BJ (cell line): ENCODE measurements around the gene ALDH18A1. TPM values are rescaled to one million over a fixed set of nuclear protein-coding genes. Genes with fewer than 3 reads are reported as not detected.

Experiments
- CTCF ChIA-PET: fragments of 350-600 bp; formaldehyde crosslinking; extraction: SDS; loops from one replicate; lab custom pipeline; 2021; ENCODE audit warnings: antibody characterized with exemption, inconsistent platforms; lab: Yijun Ruan, JAX
- POLR2A ChIA-PET: fragments of 300-600 bp; sonication (Branson Sonifier 250); formaldehyde crosslinking; extraction: SDS; loops from one replicate; lab custom pipeline; 2021; ENCODE audit warnings: antibody characterized with exemption; lab: Charles Lee
- DNase-seq: peaks from one replicate; pipeline ENCODE4 v3.0.0-alpha.2; 2011; ENCODE audit warnings: low read depth
- H3K27me3 ChIP-seq: 2 replicates; pipeline ENCODE4 v1.6.0; 2011; ENCODE audit warnings: low read length; ENCODE audit not compliant: control insufficient read depth, insufficient read depth
- H3K36me3 ChIP-seq: 2 replicates; pipeline ENCODE4 v1.5.1; 2011; ENCODE audit warnings: low read length; ENCODE audit not compliant: control insufficient read depth, insufficient read depth
- H3K4me3 ChIP-seq: 2 replicates; pipeline ENCODE4 v1.5.1; 2011; ENCODE audit warnings: low read depth, mild to moderate bottlenecking, control low read depth, low read length
- CTCF ChIP-seq: IDR thresholded peaks from 2 replicates; pipeline ENCODE4 v1.5.1; 2011; ENCODE audit warnings: low read depth, mild to moderate bottlenecking, control low read depth, inconsistent platforms, low read length, moderate library complexity; ENCODE audit not compliant: insufficient read depth
- polyA plus RNA-seq: library from polyadenylated mRNA; depleted of rRNA; stranded (reverse); fragments of >200 nt; gene quantifications from 2 replicates; pipeline ENCODE4 v1.2.3, GENCODE V29; 2011

ALDH18A1 gene
- polyA plus RNA-seq, 1 experiment, result 109 TPM

DNA sequence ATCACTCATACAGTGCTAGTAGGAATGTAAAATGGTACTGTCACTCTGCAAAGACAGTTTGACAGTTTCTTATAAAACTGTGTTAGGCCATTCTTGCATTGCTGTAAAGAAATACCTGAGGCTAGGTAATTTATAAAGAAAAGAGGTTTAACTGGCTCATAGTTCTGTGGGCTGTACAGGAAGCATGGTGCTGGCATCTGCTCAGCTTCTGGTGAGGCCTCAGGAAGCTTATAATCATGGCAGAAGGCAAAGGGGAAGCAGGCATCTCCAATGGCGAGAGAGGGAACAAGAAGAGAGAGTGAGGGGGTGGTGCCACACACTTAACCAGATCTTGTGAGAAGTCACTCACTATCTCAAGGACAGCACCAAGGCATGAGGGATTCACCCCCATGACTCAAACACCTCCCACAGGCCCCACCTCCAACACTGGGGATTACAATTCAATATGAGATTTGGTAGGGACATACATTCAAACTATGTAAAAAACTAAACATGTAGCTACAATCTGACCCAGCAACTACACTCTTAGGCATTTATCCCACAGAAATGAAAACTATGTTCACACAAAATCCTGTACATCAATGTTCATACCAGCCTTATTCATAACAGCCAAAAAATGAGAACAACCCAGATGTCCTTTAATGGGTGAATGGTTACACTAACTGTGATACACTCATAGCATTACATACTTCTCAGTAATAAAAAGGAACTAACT lies 5.0 kb downstream of the ALDH18A1 start:
- no peak for DNase-seq
- POLR2A ChIA-PET, result no interaction called here
- Histone ChIP-seq H3K27me3 (no peaks in the 10 kb centered on the region), H3K36me3 (peaks cover 17% of the 10 kb centered on the region), H3K4me3 (no peak overlapping the region)
- CTCF ChIA-PET, result no interaction called here
- no peak for TF ChIP-seq CTCF

- Histone ChIP-seq H3K36me3 (peaks cover 23% of the 10 kb centered on the region), H3K4me3 (no peak overlapping the region), H3K27me3 (no peaks in the 10 kb centered on the region)
- ChIA-PET POLR2A (no interaction called here), CTCF (interaction anchor here (0.6 kb wide), 1 partner anchor 188 kb away, joined by 4 read pairs; no protein-coding TSS in a partner anchor)
- no peak for TF ChIP-seq CTCF
- no peak for DNase-seq
Measured at GRCh38 chr10:95650232-95650631, 6.3 kb downstream of the ALDH18A1 start.

DNA sequence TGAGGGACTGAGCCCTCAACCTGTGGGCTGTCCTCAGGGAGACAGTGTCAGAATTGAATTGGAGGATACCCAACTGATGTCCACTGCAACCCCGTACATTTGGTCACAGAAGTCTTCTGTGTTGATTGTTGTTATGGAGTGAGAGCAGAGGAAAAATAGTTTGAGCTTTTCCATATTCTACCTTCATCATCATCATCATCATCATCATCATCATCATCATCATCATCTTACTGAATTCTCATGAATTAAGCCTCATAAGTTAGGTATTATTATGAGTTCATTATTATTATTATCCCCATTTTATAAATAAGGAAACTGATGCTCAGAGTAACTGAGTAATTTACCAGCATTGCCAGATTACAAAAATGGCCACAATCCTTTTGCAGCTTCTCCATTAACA lies 8.4 kb downstream of the ALDH18A1 start:
- DNase-seq, result no peak
- Histone ChIP-seq H3K27me3 (no peaks in the 10 kb centered on the region), H3K36me3 (peaks cover 23% of the 10 kb centered on the region), H3K4me3 (no peak overlapping the region)
- ChIA-PET POLR2A (no interaction called here), CTCF (no interaction called here)
- TF ChIP-seq CTCF, result no peak

GRCh38 chr10:95646160-95646559 lies 10.4 kb downstream of the ALDH18A1 start:
- Histone ChIP-seq H3K4me3 (no peak overlapping the region), H3K36me3 (peaks cover 21% of the 10 kb centered on the region), H3K27me3 (no peaks in the 10 kb centered on the region)
- TF ChIP-seq CTCF, result no peak
- DNase-seq, result no peak
- CTCF ChIA-PET, result no interaction called here
- POLR2A ChIA-PET, result no interaction called here

DNA sequence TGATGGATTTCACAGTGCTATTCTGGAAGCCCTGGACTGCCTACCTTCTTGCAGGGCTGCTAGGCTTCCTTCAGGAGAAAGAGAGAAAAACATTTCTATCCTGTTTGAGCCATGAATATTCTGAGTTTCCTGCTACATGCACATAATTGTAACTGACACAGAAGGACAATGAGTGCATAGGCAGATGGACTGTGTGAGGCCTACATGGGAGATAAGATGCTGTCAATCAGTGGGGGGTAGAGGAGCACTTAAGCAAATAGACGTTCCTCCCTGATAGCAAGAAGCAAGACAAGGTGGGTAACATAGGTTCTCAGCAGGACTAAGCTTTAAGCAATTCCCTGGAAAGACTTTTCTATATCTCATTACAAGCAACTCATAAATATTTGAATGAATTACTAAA lies 11.6 kb downstream of the ALDH18A1 start:
- ChIA-PET CTCF (no interaction called here), POLR2A (no interaction called here)
- no peaks in the 10 kb centered on the region for H3K27me3 ChIP-seq
- H3K4me3 ChIP-seq, result no peak overlapping the region
- H3K36me3 ChIP-seq, result peaks cover 27% of the 10 kb centered on the region
- no peak for TF ChIP-seq CTCF
- no peak for DNase-seq
